T-helper 9 cell (primary cell): Measurements from ENCODE around the gene APCDD1.
"Not testable (repeated sequence)": the region's sequence is repeated elsewhere in the genome, so short reads cannot be mapped to it uniquely, and the experiment has no call there.

Experiments used
- DNase-seq: peaks from one replicate; pipeline ENCODE4 v3.0.0-alpha.2; 2020

The APCDD1 gene

GRCh38 chr18:10530002-10530401 is 75.6 kb downstream of the APCDD1 start:
- no peak for DNase-seq

GRCh38 chr18:10530852-10531251 is 76.4 kb downstream of the APCDD1 start:
- DNase-seq: no peak

DNA sequence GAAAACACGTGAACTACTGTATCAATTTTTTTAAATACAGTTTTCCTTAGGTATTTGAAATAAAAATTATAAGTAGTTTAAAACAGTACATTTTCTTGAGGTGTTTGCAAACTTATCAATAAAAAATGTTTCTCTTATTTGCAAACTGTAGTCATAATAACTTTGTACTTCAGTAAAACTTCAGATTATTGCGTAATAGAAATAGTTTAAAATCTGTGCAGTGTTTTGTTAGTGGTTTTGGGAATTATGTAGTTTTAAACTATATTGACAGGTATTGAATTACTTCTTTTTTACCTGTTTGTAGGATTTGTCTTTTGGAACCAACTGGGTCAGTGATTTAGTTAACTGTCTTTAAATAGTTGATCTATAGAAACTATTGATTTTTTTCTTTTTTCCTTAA is 78.7 kb downstream of the APCDD1 start:
- no peak for DNase-seq

- no peak for DNase-seq
Observed at GRCh38 chr18:10536280-10536679, 81.8 kb downstream of the APCDD1 start.

- no peak for DNase-seq
Observed at GRCh38 chr18:10537765-10538164, 83.3 kb downstream of the APCDD1 start.

DNA sequence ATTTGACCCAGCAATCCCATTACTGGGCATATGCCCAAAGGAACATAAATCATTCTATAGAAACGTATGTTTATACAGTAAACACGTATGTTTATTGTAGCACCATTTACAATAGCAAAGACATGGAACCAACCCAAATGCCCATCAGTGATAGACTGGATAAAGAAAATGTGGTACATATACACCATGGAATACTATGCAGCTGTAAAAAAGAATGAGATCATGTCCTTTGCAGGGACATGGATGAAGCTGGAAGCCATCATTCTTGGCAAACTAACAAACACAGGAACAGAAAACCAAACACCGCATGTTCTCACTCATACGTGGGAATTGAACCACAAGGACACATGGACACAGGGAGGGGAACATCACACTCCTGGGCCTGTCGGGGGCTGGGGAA is 84.7 kb downstream of the APCDD1 start:
- DNase-seq: not testable (repeated sequence)
